Measurements from ENCODE around the gene FBXL15. TPM values are rescaled to one million over a fixed set of nuclear protein-coding genes. Genes with fewer than 3 reads are reported as not detected.

FBXL15 gene
- total RNA-seq, 1 donor from 2014 or later: 23.4 TPM

- peak; percentile 97 for DNase-seq
- Mint-ChIP-seq H3K9me3 (ENCODE audit: unreplicated experiment) (peaks cover 14% of the 10 kb centered on the region), H3K4me1 (ENCODE audit: low read depth, unreplicated experiment) (peaks cover 22% of the 10 kb centered on the region), H3K4me3 (ENCODE audit: unreplicated experiment) (peak overlapping the region; percentile 97), H3K27me3 (ENCODE audit: unreplicated experiment) (peaks cover 4% of the 10 kb centered on the region), H3K27ac (ENCODE audit: unreplicated experiment) (peak overlapping the region; percentile 93), H3K36me3 (ENCODE audit: unreplicated experiment) (no peaks in the 10 kb centered on the region)
- TF ChIP-seq, protein P1, sequence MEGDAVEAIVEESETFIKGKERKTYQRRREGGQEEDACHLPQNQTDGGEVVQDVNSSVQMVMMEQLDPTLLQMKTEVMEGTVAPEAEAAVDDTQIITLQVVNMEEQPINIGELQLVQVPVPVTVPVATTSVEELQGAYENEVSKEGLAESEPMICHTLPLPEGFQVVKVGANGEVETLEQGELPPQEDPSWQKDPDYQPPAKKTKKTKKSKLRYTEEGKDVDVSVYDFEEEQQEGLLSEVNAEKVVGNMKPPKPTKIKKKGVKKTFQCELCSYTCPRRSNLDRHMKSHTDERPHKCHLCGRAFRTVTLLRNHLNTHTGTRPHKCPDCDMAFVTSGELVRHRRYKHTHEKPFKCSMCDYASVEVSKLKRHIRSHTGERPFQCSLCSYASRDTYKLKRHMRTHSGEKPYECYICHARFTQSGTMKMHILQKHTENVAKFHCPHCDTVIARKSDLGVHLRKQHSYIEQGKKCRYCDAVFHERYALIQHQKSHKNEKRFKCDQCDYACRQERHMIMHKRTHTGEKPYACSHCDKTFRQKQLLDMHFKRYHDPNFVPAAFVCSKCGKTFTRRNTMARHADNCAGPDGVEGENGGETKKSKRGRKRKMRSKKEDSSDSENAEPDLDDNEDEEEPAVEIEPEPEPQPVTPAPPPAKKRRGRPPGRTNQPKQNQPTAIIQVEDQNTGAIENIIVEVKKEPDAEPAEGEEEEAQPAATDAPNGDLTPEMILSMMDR (IDR thresholded peaks at IDR 0.05; ENCODE audit: partially characterized antibody, unreplicated experiment): no peak
These were observed 40.8 kb downstream of the FBXL15 start for GRCh38 chr10:102461187-102462054.

DNA sequence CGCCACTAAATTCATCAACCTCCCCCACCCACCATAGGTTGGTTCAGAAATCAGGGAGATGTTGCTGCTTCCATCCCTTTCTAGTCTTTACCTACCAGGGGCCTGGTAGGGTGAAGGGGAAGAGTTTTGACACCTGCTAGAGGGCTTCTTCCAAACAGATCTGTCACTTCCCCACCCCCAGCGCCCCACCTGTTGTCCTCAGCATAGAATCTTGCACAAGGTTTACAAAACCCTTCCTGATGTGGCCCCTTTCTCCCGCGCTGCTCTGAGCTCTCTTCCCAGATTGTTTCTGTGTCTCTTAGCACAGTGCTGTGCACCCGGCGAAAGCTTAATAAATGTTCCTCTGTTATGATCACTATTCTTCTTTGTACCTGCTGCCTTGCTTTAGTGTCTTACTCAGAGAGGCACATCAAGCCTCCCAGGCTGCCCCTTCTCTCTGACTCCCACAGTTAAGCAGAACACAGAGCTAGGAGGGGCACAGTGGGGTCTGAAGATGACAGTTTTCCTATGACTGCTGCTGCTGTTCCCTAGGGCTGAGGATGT is 41.9 kb downstream of the FBXL15 start:
- TF ChIP-seq, protein P1 (IDR thresholded peaks at IDR 0.05; ENCODE audit: partially characterized antibody, unreplicated experiment): no peak
- H3K4me3 Mint-ChIP-seq (ENCODE audit: unreplicated experiment): peak overlapping the region; percentile 97
- H3K27ac Mint-ChIP-seq (ENCODE audit: unreplicated experiment): no peak overlapping the region
- peaks cover 14% of the 10 kb centered on the region for H3K9me3 Mint-ChIP-seq (ENCODE audit: unreplicated experiment)
- peaks cover 4% of the 10 kb centered on the region for H3K27me3 Mint-ChIP-seq (ENCODE audit: unreplicated experiment)
- peaks cover 22% of the 10 kb centered on the region for H3K4me1 Mint-ChIP-seq (ENCODE audit: low read depth, unreplicated experiment)
- no peaks in the 10 kb centered on the region for H3K36me3 Mint-ChIP-seq (ENCODE audit: unreplicated experiment)
- DNase-seq: no peak

GRCh38 chr10:102463983-102464382 is 43.3 kb downstream of the FBXL15 start:
- TF ChIP-seq, protein P1 (IDR thresholded peaks at IDR 0.05; ENCODE audit: partially characterized antibody, unreplicated experiment): no peak
- Mint-ChIP-seq H3K27ac (ENCODE audit: unreplicated experiment) (no peak overlapping the region), H3K27me3 (ENCODE audit: unreplicated experiment) (peaks cover 4% of the 10 kb centered on the region), H3K4me3 (ENCODE audit: unreplicated experiment) (no peak overlapping the region), H3K4me1 (ENCODE audit: low read depth, unreplicated experiment) (peaks cover 24% of the 10 kb centered on the region), H3K9me3 (ENCODE audit: unreplicated experiment) (peaks cover 15% of the 10 kb centered on the region), H3K36me3 (ENCODE audit: unreplicated experiment) (no peaks in the 10 kb centered on the region)
- no peak for DNase-seq

- Mint-ChIP-seq H3K27ac (ENCODE audit: unreplicated experiment) (no peak overlapping the region), H3K4me3 (ENCODE audit: unreplicated experiment) (no peak overlapping the region), H3K9me3 (ENCODE audit: unreplicated experiment) (peaks cover 16% of the 10 kb centered on the region), H3K4me1 (ENCODE audit: low read depth, unreplicated experiment) (peaks cover 24% of the 10 kb centered on the region), H3K27me3 (ENCODE audit: unreplicated experiment) (peaks cover 4% of the 10 kb centered on the region), H3K36me3 (ENCODE audit: unreplicated experiment) (no peaks in the 10 kb centered on the region)
- TF ChIP-seq, protein P1 (IDR thresholded peaks at IDR 0.05; ENCODE audit: partially characterized antibody, unreplicated experiment): no peak
- no peak for DNase-seq
These were observed 44.8 kb downstream of the FBXL15 start for GRCh38 chr10:102465466-102465865.

DNA sequence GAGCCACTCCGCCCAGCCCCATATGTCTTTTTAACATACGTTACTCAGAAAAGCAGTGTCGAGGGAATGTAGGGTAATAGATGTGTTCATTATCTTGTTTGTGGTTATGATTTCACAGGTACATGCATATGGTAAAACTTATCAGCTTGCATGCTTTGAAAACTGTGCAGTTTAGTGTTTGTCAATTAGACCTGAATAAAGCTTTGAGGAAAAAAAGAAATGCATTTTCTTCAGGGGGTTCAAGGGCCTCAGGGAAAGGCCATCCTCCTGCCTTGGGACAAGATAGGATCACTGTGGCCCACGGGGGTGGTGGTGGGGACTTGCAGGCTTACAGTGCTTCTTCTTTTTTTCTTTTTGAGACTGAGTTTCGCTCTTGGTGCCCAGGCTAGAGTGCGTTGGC is 46.7 kb downstream of the FBXL15 start:
- H3K9me3 Mint-ChIP-seq (ENCODE audit: unreplicated experiment): peaks cover 11% of the 10 kb centered on the region

More for the DNA sequence above, 46.7 kb downstream of the FBXL15 start:
- DNase-seq: no peak
- TF ChIP-seq, protein P1 (IDR thresholded peaks at IDR 0.05; ENCODE audit: partially characterized antibody, unreplicated experiment): no peak
- H3K4me1 Mint-ChIP-seq (ENCODE audit: low read depth, unreplicated experiment): peaks cover 12% of the 10 kb centered on the region
- no peaks in the 10 kb centered on the region for H3K36me3 Mint-ChIP-seq (ENCODE audit: unreplicated experiment)
- no peak overlapping the region for H3K27ac Mint-ChIP-seq (ENCODE audit: unreplicated experiment)
- H3K4me3 Mint-ChIP-seq (ENCODE audit: unreplicated experiment): no peak overlapping the region
- peaks cover 1% of the 10 kb centered on the region for H3K27me3 Mint-ChIP-seq (ENCODE audit: unreplicated experiment)
